Right cardiac atrium (tissue), 5 donors: ENCODE data around the gene MYH6. TPM values are rescaled to one million over a fixed set of nuclear protein-coding genes. Genes with fewer than 3 reads are reported as not detected.

Experiments used
- ATAC-seq, 2 donors: fragments of 200-7000 bp; cut with Tn5 transposase; one replicate each; pipeline versions ENCODE4 v1.8.0 to v1.9.1; 2020; ENCODE audit warnings: moderate library complexity in 2 of 2, mild to moderate bottlenecking in 1 of 2
- DNase-seq, 3 donors: peaks; one replicate each; pipeline ENCODE4 v3.0.0-alpha.2; 2020
- H3K27ac ChIP-seq: one replicate; pipeline ENCODE4 v1.5.1; 2013; ENCODE audit warnings: mild to moderate bottlenecking, low read length, control low read depth, moderate library complexity
- H3K27me3 ChIP-seq: one replicate; pipeline ENCODE4 v1.6.1; 2013; ENCODE audit not compliant: control insufficient read depth, insufficient read depth
- H3K4me1 ChIP-seq: one replicate; pipeline ENCODE4 v1.6.1; 2013; ENCODE audit warnings: low read length; ENCODE audit not compliant: control insufficient read depth, insufficient read depth
- H3K4me3 ChIP-seq: one replicate; pipeline ENCODE4 v1.5.1; 2013; ENCODE audit warnings: low read length, control low read depth
- H3K9me3 ChIP-seq: one replicate; pipeline ENCODE4 v1.6.1; 2013; ENCODE audit warnings: low read length; ENCODE audit not compliant: control insufficient read depth
- WGBS: extraction: QIAGEN DNeasy Blood & Tissue Kit; methylation state at CpG from one replicate; pipeline ENCODE4 v1.1.7; 2013; 5-methylcytosine and 5-hydroxymethylcytosine counted together
- intact Hi-C, 4 donors: fragments of 100-400 bp; cut with DNase I; formaldehyde crosslinking; loops; one replicate each; pipeline versions ENCODE4 v1.11.0 to v1.14.0; 2022 to 2023
- polyA plus RNA-seq: library from polyadenylated mRNA; stranded (reverse); fragments of 200-250 nt; gene quantifications from one replicate; pipeline ENCODE4 v1.2.3, GENCODE V29; 2013
- total RNA-seq, 4 donors: library from RNA; stranded (reverse); fragmentation: NEBNext Ultra II Directional; extraction: Animal tissue kit (Norgen Biotek cat#: 25700); gene quantifications; one replicate each; pipeline ENCODE4 v1.2.1, GENCODE V29; 2021
- donor health status: healthy with polysubstance abuse.
- donor health status: DM: no; HTN: yes; CAD: no.
- donor health status: DM: no; HTN: no; CAD: no.
- donor health status: DM: no; HTN: yes; CAD: no; lungs with severe emphysema.
- donor health status: DM: yes; HTN: yes; CAD: no.

MYH6 gene
- total and polyA plus RNA-seq, 5 donors = 11,120 to 15,773 (median 13,382) TPM

DNA sequence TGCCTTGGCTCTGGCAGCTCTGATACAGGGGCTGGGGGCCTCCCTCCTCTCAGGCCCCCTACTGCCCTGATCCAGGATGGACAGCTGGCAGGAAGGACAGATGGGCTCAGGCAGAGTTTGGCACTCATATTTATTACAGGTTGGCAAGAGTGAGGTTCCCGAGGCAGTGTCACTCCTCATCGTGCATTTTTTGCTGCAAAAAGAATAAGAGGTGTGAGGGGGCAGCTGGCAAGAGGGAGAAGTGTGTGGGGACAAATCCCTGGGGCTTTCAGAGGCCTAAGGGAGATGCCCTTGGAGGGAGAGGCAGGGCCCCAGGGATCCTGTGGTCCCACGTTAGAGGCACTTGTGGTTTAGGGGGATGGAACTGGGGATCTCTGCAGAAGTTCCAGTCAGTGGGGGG lies 26.2 kb downstream of the MYH6 start:
- no peak for ATAC-seq
- intact Hi-C loops = loop anchor here in 1 of 4 donors (5.0 kb wide), 1 partner anchor 55 kb away; no protein-coding TSS in a partner anchor
- no peaks in the 10 kb centered on the region for H3K4me1 ChIP-seq
- 37% methylated on average over 3 of the region's 3 CpGs for WGBS
- H3K4me3 ChIP-seq = no peak overlapping the region
- peak overlapping the region; percentile 2 for H3K27ac ChIP-seq
- peak in 2 of 3 donors; percentile 25 to 47 for DNase-seq
- no peaks in the 10 kb centered on the region for H3K27me3 ChIP-seq
- H3K9me3 ChIP-seq = no peaks in the 10 kb centered on the region

DNA sequence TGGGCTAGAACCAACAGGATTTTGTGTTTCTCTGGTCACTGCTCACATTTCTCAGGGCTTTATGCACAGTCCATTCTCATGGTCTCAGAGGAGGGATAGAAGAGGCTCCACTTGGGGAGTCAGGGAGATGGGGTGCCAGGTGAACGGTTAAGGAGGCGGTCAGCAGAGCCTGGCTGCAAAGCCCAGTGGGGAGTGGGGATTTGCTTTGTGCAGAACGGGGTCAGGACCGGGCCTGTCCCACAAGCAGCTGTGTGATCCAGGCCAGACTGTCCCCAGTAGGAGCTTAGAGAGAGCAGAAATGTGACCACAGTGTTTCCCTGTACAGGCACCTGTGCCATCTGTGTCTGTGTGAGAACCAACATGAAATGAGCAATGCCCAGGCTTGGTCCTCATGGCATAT lies 27.1 kb downstream of the MYH6 start:
- Histone ChIP-seq H3K9me3 (no peaks in the 10 kb centered on the region), H3K27ac (peak overlapping the region; percentile 15), H3K4me3 (no peak overlapping the region), H3K4me1 (no peaks in the 10 kb centered on the region), H3K27me3 (no peaks in the 10 kb centered on the region)
- intact Hi-C loops = loop anchor here in 1 of 4 donors (5.0 kb wide), 1 partner anchor 54 kb away; no protein-coding TSS in a partner anchor
- DNase-seq (peak in 1 of 3 donors; percentile 40), ATAC-seq (no peak)
- 70% methylated on average over 4 of the region's 4 CpGs for WGBS

DNA sequence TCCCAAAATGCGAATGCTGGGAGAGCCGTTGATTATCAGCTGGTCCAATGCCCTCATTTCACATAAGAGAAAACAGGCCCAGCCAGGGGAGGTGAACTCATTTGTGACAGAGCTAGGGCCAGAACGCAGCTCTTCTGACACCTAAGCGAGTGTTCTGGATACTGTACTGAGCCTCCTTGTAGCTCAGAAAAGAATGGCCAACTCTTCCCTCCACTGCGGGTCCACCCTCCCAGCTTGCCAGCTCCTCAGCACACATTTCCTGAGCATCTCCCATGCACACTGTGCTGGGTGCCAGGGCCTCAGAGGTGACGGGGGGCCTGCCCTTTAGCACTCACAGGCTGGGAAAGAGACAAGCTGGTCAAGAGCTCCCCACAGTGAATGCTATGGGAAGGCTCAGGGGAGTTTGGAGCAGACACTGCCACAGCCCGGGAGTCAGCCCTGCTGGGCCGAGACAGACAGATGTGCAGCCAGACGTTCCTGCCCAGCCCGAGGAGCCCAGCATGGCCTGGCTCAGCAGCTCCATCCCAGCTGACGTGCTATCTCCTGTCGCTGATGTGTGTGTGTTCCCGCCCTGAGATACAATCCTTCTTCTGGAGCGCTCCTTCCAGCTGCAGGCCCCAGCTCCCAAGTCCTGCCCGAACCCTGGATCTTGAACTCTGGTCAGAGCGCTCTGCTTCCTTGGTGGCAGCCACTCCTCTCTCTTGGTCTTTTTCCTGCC lies 27.7 kb downstream of the MYH6 start:
- peak; percentile 2 to 6 for ATAC-seq
- Histone ChIP-seq H3K9me3 (no peaks in the 10 kb centered on the region), H3K4me3 (no peak overlapping the region), H3K27me3 (no peaks in the 10 kb centered on the region), H3K27ac (peak overlapping the region; percentile 6), H3K4me1 (no peaks in the 10 kb centered on the region)
- peak; percentile 42 to 80 (median 74) for DNase-seq
- intact Hi-C loops = loop anchor here in 1 of 4 donors (5.0 kb wide), 1 partner anchor 53 kb away; no protein-coding TSS in a partner anchor
- WGBS = 29% methylated on average over 16 of the region's 16 CpGs

DNA sequence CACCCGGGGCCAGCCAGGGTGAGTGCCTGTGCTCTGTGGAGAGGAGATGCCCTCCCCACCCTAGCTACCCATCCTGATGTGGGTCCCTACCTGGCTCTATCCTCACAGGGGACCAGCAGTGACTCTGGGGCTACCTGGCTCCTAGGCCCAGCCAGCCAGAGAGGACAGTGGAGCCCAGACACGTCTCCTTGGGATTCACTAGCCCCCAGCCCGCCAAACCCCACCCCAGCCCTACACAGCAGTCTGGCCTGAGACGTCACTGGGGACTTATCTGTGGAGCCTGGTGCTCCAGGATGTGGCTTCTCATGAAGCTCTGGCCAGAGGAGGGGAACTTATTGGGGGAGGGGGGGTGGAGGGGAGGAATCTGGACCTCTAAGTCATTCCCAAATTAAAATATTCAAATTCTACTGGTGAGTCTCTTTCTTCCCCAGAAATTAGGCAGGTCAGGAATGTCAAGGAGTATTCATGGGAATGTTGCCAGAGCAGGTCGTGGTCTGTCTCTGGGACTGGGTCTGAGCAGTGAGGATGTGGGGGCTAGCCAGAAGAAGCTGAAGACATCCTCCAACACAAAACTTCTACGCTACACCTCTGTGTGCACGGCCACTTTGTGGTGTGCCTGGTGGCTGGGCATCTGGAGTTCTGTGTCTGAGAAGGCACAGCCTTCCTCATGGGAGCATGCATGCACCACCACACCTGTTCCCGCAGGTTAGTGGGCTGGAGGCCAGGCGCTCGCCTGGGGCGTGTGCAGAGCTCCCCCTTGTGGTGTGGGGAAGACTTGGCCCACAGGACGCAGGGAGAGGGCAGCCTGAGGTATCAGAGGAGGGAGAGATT lies 28.5 kb downstream of the MYH6 start:
- DNase-seq (peak; percentile 67 to 90 (median 89)), ATAC-seq (peak; percentile 24 to 32)
- H3K9me3 ChIP-seq = no peaks in the 10 kb centered on the region
- no peaks in the 10 kb centered on the region for H3K4me1 ChIP-seq
- H3K4me3 ChIP-seq = no peak overlapping the region
- no peak overlapping the region for H3K27ac ChIP-seq
- H3K27me3 ChIP-seq = no peaks in the 10 kb centered on the region
- intact Hi-C loops = loop anchor here in 3 of 4 donors (5.0 kb wide), 2 partner anchors 52 to 112 kb away; no protein-coding TSS in a partner anchor
- 35% methylated on average over 12 of the region's 12 CpGs for WGBS

DNA sequence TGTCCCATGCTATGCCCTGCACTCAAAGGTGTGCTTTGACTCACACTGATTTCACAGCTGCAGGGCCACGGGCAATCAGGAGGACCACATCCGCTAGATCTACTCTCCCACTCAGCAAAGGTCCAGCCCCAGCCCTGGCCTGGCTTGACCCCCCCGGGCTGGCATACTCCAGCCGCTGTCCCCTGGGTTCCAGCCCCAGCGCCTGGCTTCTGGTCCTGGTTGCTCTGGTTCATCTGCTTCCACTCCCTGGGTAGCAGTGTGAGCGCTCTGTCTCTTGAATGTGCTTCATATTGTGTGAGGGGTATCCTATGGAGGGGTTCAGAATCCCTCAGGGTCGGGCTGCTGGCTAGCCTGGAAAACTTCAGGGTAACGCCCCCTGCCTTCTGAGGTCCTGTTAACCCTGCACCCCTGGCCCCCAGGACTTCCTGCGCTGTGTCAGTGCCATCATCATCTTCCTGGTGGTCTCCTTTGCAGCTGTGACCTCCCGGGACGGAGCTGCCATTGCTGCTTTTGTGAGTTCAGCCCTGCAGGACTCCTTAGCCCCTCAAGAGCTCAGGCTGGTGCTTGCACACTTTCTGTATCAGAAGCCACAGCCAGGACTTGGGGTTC lies 29.4 kb downstream of the MYH6 start:
- Histone ChIP-seq H3K9me3 (no peaks in the 10 kb centered on the region), H3K27ac (no peak overlapping the region), H3K4me1 (no peaks in the 10 kb centered on the region), H3K27me3 (no peaks in the 10 kb centered on the region), H3K4me3 (no peak overlapping the region)
- 65% methylated on average over 11 of the region's 11 CpGs for WGBS
- ATAC-seq (peak; percentile 8 to 10), DNase-seq (peak; percentile 53 to 82 (median 80))
- intact Hi-C loops = loop anchor here in 2 of 4 donors (5.0 kb wide), 2 partner anchors 51 to 111 kb away; no protein-coding TSS in a partner anchor

DNA sequence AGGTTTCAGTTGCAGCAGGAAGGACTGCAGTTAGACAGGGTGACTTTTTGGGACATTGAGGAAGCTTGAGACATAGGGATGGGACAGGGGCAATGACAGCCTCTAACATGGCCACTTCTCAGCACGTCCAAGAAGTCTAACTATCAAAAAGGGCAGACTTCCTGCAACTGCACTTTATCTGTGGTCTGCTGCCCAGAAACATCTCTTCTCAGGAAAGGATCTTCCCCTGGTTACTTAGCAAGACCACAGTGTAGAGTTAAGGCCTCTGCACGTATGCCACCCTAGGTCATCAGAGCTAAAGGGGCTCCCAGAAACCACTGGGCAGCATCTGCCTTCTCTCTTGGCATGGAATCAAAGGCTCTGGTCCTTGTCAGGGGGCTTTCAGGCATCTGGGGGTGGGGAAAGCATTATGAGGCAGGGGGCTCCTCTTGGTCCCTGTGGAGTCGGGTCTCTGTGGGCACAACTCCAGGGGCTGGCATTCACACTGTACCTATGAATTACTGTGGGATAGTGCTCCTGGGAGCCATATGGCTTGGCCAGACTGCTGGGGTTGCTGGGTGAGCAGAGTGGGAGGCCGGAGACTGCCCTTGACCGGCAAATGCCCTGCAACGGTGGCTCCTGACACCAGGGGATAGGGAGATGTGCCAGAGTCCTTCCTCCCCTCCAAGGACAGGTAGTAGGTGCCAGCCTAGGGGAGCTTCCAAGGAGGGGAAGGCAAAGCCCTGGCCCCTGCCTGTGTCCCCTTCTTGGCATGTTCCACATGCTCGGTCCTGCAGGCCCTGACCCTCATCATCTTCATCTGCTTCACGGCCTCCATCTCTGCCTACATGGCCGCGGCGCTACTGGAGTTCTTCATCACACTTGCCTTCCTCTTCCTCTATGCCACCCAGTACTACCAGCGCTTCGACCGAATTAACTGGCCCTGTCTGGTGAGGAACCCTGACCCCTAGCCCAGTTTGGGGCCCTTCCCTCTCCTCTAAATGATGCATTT lies 30.2 kb downstream of the MYH6 start:
- ATAC-seq (peak; percentile 2 to 5), DNase-seq (peak; percentile 48 to 72 (median 70))
- no peaks in the 10 kb centered on the region for H3K4me1 ChIP-seq
- no peaks in the 10 kb centered on the region for H3K9me3 ChIP-seq
- H3K27me3 ChIP-seq = no peaks in the 10 kb centered on the region
- H3K4me3 ChIP-seq = no peak overlapping the region
- 60% methylated on average over 14 of the region's 14 CpGs for WGBS
- intact Hi-C loops = loop anchor here in 2 of 4 donors (5.0 kb wide), 2 partner anchors 51 to 111 kb away; no protein-coding TSS in a partner anchor
- no peak overlapping the region for H3K27ac ChIP-seq

DNA sequence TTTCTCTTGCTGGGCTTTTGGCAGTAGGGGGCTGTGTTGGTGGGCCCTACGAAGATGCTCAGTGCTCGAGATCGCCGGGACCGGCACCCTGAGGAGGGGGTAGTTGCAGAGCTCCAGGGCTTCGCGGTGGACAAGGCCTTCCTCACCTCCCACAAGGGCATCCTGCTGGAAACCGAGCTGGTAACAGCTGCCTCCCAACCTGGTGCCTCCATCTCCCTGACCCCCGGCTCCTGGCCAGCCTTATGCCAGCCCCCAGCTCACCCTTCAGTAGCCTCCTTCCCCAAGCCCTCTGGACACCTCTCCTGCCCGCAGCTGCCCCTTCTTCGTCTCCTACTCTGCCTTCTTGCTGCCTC lies 30.9 kb downstream of the MYH6 start:
- no peaks in the 10 kb centered on the region for H3K9me3 ChIP-seq
- no peak overlapping the region for H3K27ac ChIP-seq
- intact Hi-C loops = loop anchor here in 2 of 4 donors (5.0 kb wide), 2 partner anchors 50 to 110 kb away; no protein-coding TSS in a partner anchor
- H3K4me1 ChIP-seq = no peaks in the 10 kb centered on the region
- peak in 1 of 2 donors; percentile 0 for ATAC-seq
- no peak overlapping the region for H3K4me3 ChIP-seq
- peak in 1 of 3 donors; percentile 61 for DNase-seq
- WGBS = 33% methylated on average over 11 of the region's 11 CpGs
- no peaks in the 10 kb centered on the region for H3K27me3 ChIP-seq

DNA sequence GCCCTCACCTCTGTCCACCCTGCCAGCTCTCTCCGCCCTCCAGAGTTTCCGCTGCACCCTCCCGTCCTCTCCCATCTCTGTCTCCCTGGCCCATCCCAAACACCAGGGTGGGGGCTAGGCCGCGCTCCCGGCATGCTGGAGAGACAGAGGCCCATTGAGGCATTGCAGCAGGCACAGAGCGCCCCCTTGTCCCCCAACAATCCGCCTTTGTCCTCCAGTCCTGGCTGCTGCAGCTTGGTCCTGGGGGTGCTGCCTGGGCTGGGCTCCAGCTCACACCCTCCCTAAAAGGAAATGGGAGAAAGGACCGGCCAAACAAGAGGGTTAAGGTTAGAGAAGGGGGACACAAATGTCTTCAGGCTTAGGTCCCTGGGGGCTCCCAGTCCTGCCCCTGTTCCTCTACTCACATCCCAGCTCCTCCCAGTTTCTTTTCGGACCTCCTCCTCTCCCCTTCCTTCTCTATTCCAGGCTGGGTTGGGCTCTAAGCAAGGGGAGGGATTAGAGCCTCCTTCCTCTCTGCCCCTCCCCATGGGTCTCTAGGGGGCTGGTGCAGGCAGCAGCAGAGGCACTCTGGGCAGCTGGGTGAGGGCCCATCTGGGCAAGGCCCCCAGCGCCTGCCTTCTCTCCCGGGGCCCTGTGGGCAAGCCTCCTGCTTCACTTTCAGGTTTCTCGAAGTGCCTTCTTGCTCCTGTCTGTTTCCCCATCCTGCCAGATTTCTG lies 31.4 kb downstream of the MYH6 start, which contains the start of gene CMTM5:
Gene CMTM5 (plus strand): TSS at position 565 of the 716 bp plus-strand sequence. CDS start 206 bp downstream, outside the sequence.
- H3K9me3 ChIP-seq = no peaks in the 10 kb centered on the region
- DNase-seq = peak; percentile 57 to 80 (median 80)
- H3K4me3 ChIP-seq = no peak within 1 kb of the TSS
- no peaks in the 10 kb centered on the region for H3K27me3 ChIP-seq
- no peak within 1 kb of the TSS for H3K27ac ChIP-seq
- H3K4me1 ChIP-seq = no peaks in the 10 kb centered on the region
- peak; percentile 0 to 3 for ATAC-seq
- WGBS = 25% methylated on average over 13 of the region's 13 CpGs
- intact Hi-C loops = loop anchor here in 2 of 4 donors (5.0 kb wide), 2 partner anchors 49 to 109 kb away; no protein-coding TSS in a partner anchor

DNA sequence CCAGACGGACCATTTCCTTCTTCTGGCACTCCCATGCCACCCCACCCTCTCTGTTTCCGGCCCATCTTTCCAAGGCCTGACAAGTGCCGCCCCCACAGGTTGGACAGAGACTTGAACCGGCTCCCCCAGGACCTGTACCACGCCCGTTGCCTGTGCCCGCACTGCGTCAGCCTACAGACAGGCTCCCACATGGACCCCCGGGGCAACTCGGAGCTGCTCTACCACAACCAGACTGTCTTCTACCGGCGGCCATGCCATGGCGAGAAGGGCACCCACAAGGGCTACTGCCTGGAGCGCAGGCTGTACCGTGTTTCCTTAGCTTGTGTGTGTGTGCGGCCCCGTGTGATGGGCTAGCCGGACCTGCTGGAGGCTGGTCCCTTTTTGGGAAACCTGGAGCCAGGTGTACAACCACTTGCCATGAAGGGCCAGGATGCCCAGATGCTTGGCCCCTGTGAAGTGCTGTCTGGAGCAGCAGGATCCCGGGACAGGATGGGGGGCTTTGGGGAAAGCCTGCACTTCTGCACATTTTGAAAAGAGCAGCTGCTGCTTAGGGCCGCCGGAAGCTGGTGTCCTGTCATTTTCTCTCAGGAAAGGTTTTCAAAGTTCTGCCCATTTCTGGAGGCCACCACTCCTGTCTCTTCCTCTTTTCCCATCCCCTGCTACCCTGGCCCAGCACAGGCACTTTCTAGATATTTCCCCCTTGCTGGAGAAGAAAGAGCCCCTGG lies 32.4 kb downstream of the MYH6 start:
- intact Hi-C loops = loop anchor here in 2 of 4 donors (5.0 kb wide), 2 partner anchors 48 to 108 kb away; no protein-coding TSS in a partner anchor
- ATAC-seq = no peak
- WGBS = 77% methylated on average over 21 of the region's 21 CpGs

More for the DNA sequence above, 32.4 kb downstream of the MYH6 start:
- Histone ChIP-seq H3K4me3 (no peak overlapping the region), H3K27me3 (no peaks in the 10 kb centered on the region), H3K27ac (no peak overlapping the region), H3K9me3 (no peaks in the 10 kb centered on the region), H3K4me1 (no peaks in the 10 kb centered on the region)
- DNase-seq = peak in 2 of 3 donors; percentile 56 to 64
